Measurements from ENCODE around the gene FBXW12. TPM values are rescaled to one million over a fixed set of nuclear protein-coding genes. Genes with fewer than 3 reads are reported as not detected.

Gene FBXW12
- polyA plus RNA-seq, 1 of the 3 experiments (the other 2 are of a cell fraction), result 0.07 TPM

GRCh38 chr3:48361928-48362327, 10.1 kb upstream of the FBXW12 start:
- Histone ChIP-seq H3K4me2 (no peak overlapping the region), H4K20me1 (ENCODE audit: insufficient read depth) (no peaks in the 10 kb centered on the region), H3K36me3 (replicated peaks in 1 of 2; ENCODE audit: control insufficient read depth in 1 of 2, insufficient read depth in 2 of 2, low read length in 1 of 2) (no peaks in the 10 kb centered on the region), H3K4me3 (ENCODE audit: low read depth in 2 of 2, low read length in 1 of 2) (no peak overlapping the region), H3K9me3 (peaks cover 16% of the 10 kb centered on the region), H3K9me2 (no peaks in the 10 kb centered on the region), H2AFZ (ENCODE audit: low read depth) (no peak overlapping the region), H3K27ac (ENCODE audit: low read depth in 2 of 2, low read length in 1 of 2) (no peak overlapping the region), H3F3A (replicated peaks; ENCODE audit: insufficient read depth) (no peaks in the 10 kb centered on the region), H3K4me1 (ENCODE audit: control insufficient read depth in 1 of 2, insufficient read depth in 2 of 2, low read depth in 1 of 2, low read length in 1 of 2) (no peaks in the 10 kb centered on the region), H3K27me3 (ENCODE audit: insufficient read depth) (no peaks in the 10 kb centered on the region), H3K9ac (no peak overlapping the region), H3K79me2 (ENCODE audit: insufficient read depth) (no peaks in the 10 kb centered on the region)
- DNase-seq, result no peak
- ChIA-PET CTCF (no interaction called here), POLR2A (no interaction called here)
- TF ChIP-seq CTCF (IDR thresholded peaks at IDR 0.05), result no peak
- TF ChIP-seq FOXM1 (IDR thresholded peaks at IDR 0.05; ENCODE audit: low read depth), result no peak
- TF ChIP-seq JUND (IDR thresholded peaks at IDR 0.05), result no peak
- no peak for TF ChIP-seq YY1 (IDR thresholded peaks at IDR 0.05; ENCODE audit: low read depth)
- TF ChIP-seq ELF1 (IDR thresholded peaks at IDR 0.05), result no peak
- no peak for TF ChIP-seq FOXJ3 (CRISPR knock-in tag; IDR thresholded peaks at IDR 0.05)
- TF ChIP-seq IRF3 (IDR thresholded peaks at IDR 0.05; ENCODE audit: low read depth, low read length), result no peak
- TF ChIP-seq RAD21 (IDR thresholded peaks at IDR 0.05; ENCODE audit: low read length), result no peak
- no peak for TF ChIP-seq EP300 (IDR thresholded peaks at IDR 0.05; ENCODE audit: borderline replicate concordance in 1 of 2, low read depth in 1 of 2, low read length in 1 of 2)
- TF ChIP-seq NFIC (IDR thresholded peaks at IDR 0.05; ENCODE audit: borderline replicate concordance), result no peak
- TF ChIP-seq MXI1 (IDR thresholded peaks at IDR 0.05; ENCODE audit: low read depth, low read length), result no peak
- TF ChIP-seq POLR2AphosphoS5 (IDR thresholded peaks at IDR 0.05; ENCODE audit: low read depth, low read length), result no peak
- no peak for TF ChIP-seq TEAD4 (IDR thresholded peaks at IDR 0.05; ENCODE audit: borderline replicate concordance, insufficient read depth)
- no peak for TF ChIP-seq USF1 (IDR thresholded peaks at IDR 0.05; ENCODE audit: borderline replicate concordance, low read depth)
- no peak for TF ChIP-seq RCOR1 (IDR thresholded peaks at IDR 0.05; ENCODE audit: low read length)
- no peak for TF ChIP-seq SMC3 (IDR thresholded peaks at IDR 0.05; ENCODE audit: low read depth, low read length)
- no peak for TF ChIP-seq RFX5 (IDR thresholded peaks at IDR 0.05; ENCODE audit: low read length)
- no peak for TF ChIP-seq TCF12 (IDR thresholded peaks at IDR 0.05)
- TF ChIP-seq TAF1 (IDR thresholded peaks at IDR 0.05; ENCODE audit: borderline replicate concordance, low read depth, low read length), result no peak
- no peak for TF ChIP-seq GATA2 (CRISPR knock-in tag; IDR thresholded peaks at IDR 0.05)

Measured in SK-N-SH (cell line).